ENCODE results near the gene SNCB.

DNA sequence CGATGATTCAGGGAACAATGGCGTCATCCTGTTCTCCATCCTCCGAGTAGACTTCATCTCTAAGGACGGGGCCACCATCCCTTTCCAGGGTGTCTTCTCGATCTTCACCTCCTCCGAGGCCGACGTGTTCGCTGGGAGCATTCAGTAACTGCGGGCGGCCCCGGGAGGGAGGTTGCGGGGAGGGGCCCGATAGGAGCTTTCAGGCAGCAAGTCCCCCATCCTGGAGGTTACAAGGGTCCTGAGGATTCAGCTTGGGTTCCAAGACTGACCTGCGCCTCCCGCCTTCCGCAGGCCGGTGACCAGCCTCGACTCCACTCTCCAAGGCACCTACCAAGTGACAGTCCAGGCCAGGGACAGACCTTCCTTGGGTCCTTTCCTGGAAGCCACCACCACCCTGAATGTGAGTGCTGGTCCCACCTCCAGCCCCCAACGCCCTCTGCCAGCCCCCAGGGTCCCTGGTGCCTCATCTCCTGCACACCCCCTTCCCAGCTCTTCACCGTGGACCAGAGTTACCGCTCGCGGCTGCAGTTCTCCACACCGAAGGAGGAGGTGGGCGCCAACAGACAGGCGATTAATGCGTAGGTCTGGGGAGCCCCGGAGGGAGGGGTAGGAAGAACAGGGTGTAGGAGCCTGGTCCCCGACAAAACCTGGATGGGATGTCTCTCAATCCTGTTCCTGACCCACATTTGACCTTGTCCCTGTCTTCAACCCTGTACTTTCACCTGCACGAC, 41.1 kb downstream of the SNCB start:
- TF ChIP-seq CTCF (conservative IDR thresholded peaks at IDR 0.05 in 1 of 2, IDR thresholded peaks at IDR 0.05 in 1 of 2; ENCODE audit: low read depth in 1 of 2, low read length in 2 of 2) (no peak), EZH2 (IDR thresholded peaks at IDR 0.05; ENCODE audit: low read length, missing control alignments) (no peak)
